Spleen (tissue), 11 donors: ENCODE results near the gene CAMK1D. TPM values are rescaled to one million over a fixed set of nuclear protein-coding genes. Genes with fewer than 3 reads are reported as not detected.

Experiments
- DNase-seq: peaks from one replicate; pipeline ENCODE4 v3.0.0-alpha.2; 2020
- H3K27ac ChIP-seq, 8 donors: fragments of 200-600 bp; sonication (generic) in 7 of 8; 1 replicate in 4 of 8; 2 replicates in 4 of 8; pipeline versions ENCODE4 v1.5.0 to v1.8.0; 2016 to 2021; ENCODE audit warnings: inconsistent platforms in 4 of 8, mild to moderate bottlenecking in 4 of 8, moderate library complexity in 1 of 8
- H3K27me3 ChIP-seq, 7 donors: fragments of 200-600 bp; sonication (generic) in 6 of 7; replicated peaks in 1 of 7; 1 replicate in 4 of 7; 2 replicates in 3 of 7; pipeline versions ENCODE4 v1.5.0 to v1.8.0; 2016 to 2021; ENCODE audit warnings: inconsistent platforms in 3 of 7, mild to moderate bottlenecking in 1 of 7
- H3K36me3 ChIP-seq, 6 donors: fragments of 200-600 bp; sonication (generic) in 5 of 6; 1 replicate in 4 of 6; 2 replicates in 2 of 6; pipeline versions ENCODE4 v1.5.0 to v1.8.0; 2016 to 2021; ENCODE audit warnings: inconsistent platforms in 2 of 6
- H3K4me1 ChIP-seq, 6 donors: fragments of 200-600 bp; sonication (generic) in 5 of 6; 1 replicate in 3 of 6; 2 replicates in 3 of 6; pipeline versions ENCODE4 v1.5.0 to v1.8.0; 2016 to 2021; ENCODE audit warnings: inconsistent platforms in 3 of 6
- H3K4me3 ChIP-seq, 8 donors: fragments of 200-600 bp; sonication (generic) in 7 of 8; 1 replicate in 4 of 8; 2 replicates in 4 of 8; pipeline versions ENCODE4 v1.5.0 to v1.8.0; 2016 to 2021; ENCODE audit warnings: inconsistent platforms in 4 of 8, mild to moderate bottlenecking in 4 of 8, moderate library complexity in 2 of 8
- H3K9me3 ChIP-seq, 8 donors: fragments of 200-600 bp; sonication (generic) in 7 of 8; 1 replicate in 4 of 8; 2 replicates in 4 of 8; pipeline versions ENCODE4 v1.5.0 to v1.8.0; 2016 to 2021; ENCODE audit warnings: inconsistent platforms in 4 of 8
- POLR2A ChIP-seq, 3 donors: fragments of 450-650 bp; IDR thresholded peaks; one replicate each; pipeline ENCODE4 v1.5.1; 2017; ENCODE audit warnings: antibody characterized with exemption in 3 of 3, mild to moderate bottlenecking in 1 of 3
- POLR2AphosphoS5 ChIP-seq, 3 donors: sonication (generic); formaldehyde crosslinking; IDR thresholded peaks; one replicate each; pipeline ENCODE4 v1.5.1; 2017; ENCODE audit warnings: antibody characterized with exemption in 3 of 3
- WGBS, 5 donors: extraction: QIAGEN DNeasy Blood & Tissue Kit in 3 of 5; methylation state at CpG; one replicate each; pipeline versions ENCODE4 v1.1.5 to v1.1.7; 2013 to 2018; 5-methylcytosine and 5-hydroxymethylcytosine counted together
- intact Hi-C: fragments of 100-400 bp; cut with DNase I; formaldehyde crosslinking; loops from one replicate; pipeline ENCODE4 v1.15.0; 2023; ENCODE audit warnings: low total_unique reads
- polyA plus RNA-seq, 3 donors: library from polyadenylated mRNA; stranded (reverse); fragments of 200-250 nt; gene quantifications; one replicate each; pipeline ENCODE4 v1.2.1, GENCODE V29; 2013
- total RNA-seq, 7 donors: library from RNA; depleted of rRNA in 3 of 7; stranded (reverse); fragments of >200 nt in 3 of 7; fragmentation: NEBNext Ultra II Directional in 4 of 7; extraction: Animal tissue kit (Norgen Biotek cat#: 25700) in 4 of 7; gene quantifications; one replicate each; pipeline versions ENCODE4 v1.1.0 to v1.2.1, GENCODE V29; 2016 to 2021
- TF ChIP-seq, protein P1 (sequence below), 11 experiments: fragments of 200-600 bp in 7 of 11; fragments of 450-650 bp in 4 of 11; sonication (generic) in 4 of 11; IDR thresholded peaks in 8 of 11; conservative IDR thresholded peaks in 3 of 11; 1 replicate in 7 of 11; 2 replicates in 4 of 11; pipeline versions ENCODE4 v1.4.0 to v1.8.0; 2016 to 2021; ENCODE audit warnings: antibody characterized with exemption in 11 of 11, inconsistent platforms in 4 of 11, mild to moderate bottlenecking in 1 of 11
- donor health status: healthy with polysubstance abuse.
- donor health status: DM: no; HTN: no; CAD: no; lungs with moderate emphysema.
- donor health status: DM: no; HTN: no; CAD: no.
- donor health status: Bipolar disorder and iron deficiency.
- donor health status: healthy.
- donor health status: DM: no; HTN: no; CAD: no.
- donor health status: DM: yes; HTN: yes; CAD: no.

Gene CAMK1D
- total and polyA plus RNA-seq, 10 donors, result 6.8 to 34.5 (median 20.0) TPM

DNA sequence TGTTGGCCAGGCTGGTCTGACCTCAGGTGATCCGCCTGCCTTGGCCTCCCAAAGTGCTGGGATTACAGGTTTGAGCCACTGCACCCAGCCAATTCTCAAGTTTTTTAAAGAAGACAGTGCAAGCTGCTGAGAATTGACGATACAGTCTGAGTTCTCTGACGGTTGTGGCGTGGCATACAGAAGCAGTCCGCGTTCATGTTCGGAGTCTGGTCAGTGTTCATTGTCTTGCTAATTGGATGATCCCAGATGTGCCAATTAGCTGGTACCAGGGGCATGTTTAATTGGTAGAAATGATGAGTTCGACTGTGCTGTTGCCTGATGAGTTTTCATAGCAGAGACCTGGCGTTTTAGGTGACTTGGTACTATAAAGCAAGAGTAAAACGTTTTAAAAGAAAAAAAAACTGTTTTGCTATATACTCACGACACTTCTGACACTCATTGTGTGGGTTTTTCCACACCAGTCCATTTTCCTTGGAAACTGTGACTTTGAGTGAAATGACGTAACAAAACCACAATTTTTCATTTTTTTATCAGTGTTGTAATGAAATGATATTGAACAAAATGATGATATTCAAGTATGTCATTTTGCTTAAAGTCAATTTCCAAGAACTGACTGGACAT lies 32.3 kb downstream of the CAMK1D start:
- TF ChIP-seq, protein P1, sequence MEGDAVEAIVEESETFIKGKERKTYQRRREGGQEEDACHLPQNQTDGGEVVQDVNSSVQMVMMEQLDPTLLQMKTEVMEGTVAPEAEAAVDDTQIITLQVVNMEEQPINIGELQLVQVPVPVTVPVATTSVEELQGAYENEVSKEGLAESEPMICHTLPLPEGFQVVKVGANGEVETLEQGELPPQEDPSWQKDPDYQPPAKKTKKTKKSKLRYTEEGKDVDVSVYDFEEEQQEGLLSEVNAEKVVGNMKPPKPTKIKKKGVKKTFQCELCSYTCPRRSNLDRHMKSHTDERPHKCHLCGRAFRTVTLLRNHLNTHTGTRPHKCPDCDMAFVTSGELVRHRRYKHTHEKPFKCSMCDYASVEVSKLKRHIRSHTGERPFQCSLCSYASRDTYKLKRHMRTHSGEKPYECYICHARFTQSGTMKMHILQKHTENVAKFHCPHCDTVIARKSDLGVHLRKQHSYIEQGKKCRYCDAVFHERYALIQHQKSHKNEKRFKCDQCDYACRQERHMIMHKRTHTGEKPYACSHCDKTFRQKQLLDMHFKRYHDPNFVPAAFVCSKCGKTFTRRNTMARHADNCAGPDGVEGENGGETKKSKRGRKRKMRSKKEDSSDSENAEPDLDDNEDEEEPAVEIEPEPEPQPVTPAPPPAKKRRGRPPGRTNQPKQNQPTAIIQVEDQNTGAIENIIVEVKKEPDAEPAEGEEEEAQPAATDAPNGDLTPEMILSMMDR (IDR thresholded peaks at IDR 0.05 in 8 of 11, conservative IDR thresholded peaks at IDR 0.05 in 3 of 11), result no peak
- no peak for TF ChIP-seq POLR2A (IDR thresholded peaks at IDR 0.05)
- no peak for TF ChIP-seq POLR2AphosphoS5 (IDR thresholded peaks at IDR 0.05)
- Histone ChIP-seq H3K27ac (no peak overlapping the region), H3K9me3 (peaks cover 0 to 12% (median 8%) of the 10 kb centered on the region in 8 donors), H3K4me1 (peaks cover 0 to under 1% (median 0%) of the 10 kb centered on the region in 6 donors), H3K4me3 (no peak overlapping the region), H3K27me3 (no peaks in the 10 kb centered on the region), H3K36me3 (no peaks in the 10 kb centered on the region)
- no peak for DNase-seq
- intact Hi-C loops, result no loop called here
- WGBS, 5 donors, result 84 to 95% (median 87%) methylated on average over 12 of the region's 12 CpGs

GRCh38 chr10:12382157-12382548 lies 32.8 kb downstream of the CAMK1D start:
- WGBS, 5 donors, result 91 to 100% (median 97%) methylated on average over 1 of the region's 1 CpG
- TF ChIP-seq, protein P1 (IDR thresholded peaks at IDR 0.05 in 8 of 11, conservative IDR thresholded peaks at IDR 0.05 in 3 of 11), result no peak
- no peak for TF ChIP-seq POLR2A (IDR thresholded peaks at IDR 0.05)
- no peak for TF ChIP-seq POLR2AphosphoS5 (IDR thresholded peaks at IDR 0.05)
- Histone ChIP-seq H3K4me1 (peaks cover 0 to 4% (median 0%) of the 10 kb centered on the region in 6 donors), H3K36me3 (no peaks in the 10 kb centered on the region), H3K9me3 (peaks cover 0 to 12% (median 8%) of the 10 kb centered on the region in 8 donors), H3K27me3 (no peaks in the 10 kb centered on the region), H3K27ac (no peak overlapping the region), H3K4me3 (no peak overlapping the region)
- no peak for DNase-seq
- intact Hi-C loops, result no loop called here

GRCh38 chr10:12382956-12383531 lies 33.7 kb downstream of the CAMK1D start:
- Histone ChIP-seq H3K4me1 (peaks cover 0 to 11% (median 2%) of the 10 kb centered on the region in 6 donors), H3K36me3 (no peaks in the 10 kb centered on the region), H3K27me3 (no peaks in the 10 kb centered on the region), H3K9me3 (peaks cover 0 to 12% (median 8%) of the 10 kb centered on the region in 8 donors), H3K4me3 (no peak overlapping the region), H3K27ac (no peak overlapping the region)
- 90 to 95% (median 92%) methylated on average over 4 of the region's 4 CpGs for WGBS, 5 donors
- no peak for DNase-seq
- intact Hi-C loops, result no loop called here
- no peak for TF ChIP-seq POLR2AphosphoS5 (IDR thresholded peaks at IDR 0.05)
- TF ChIP-seq POLR2A (IDR thresholded peaks at IDR 0.05), result no peak
- TF ChIP-seq, protein P1 (IDR thresholded peaks at IDR 0.05 in 8 of 11, conservative IDR thresholded peaks at IDR 0.05 in 3 of 11), result no peak

DNA sequence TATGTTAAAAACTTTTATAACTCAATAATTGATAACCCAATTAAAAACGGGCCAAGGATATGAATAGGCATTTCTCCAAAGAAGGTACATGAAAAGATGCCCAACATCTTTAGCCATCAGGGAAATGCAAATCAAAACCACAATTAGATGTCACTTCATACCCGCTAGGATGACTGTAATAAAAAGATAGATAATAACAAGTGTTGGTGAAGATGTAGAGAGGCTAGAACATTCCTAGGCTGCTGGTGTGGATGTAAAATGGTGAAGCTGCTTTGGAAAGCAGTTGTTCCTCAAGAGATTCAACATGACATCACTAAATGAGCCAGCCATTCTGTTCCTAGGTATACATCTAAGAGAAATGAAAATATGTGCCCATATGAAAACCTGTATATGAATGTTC lies 35.6 kb downstream of the CAMK1D start:
- no peaks in the 10 kb centered on the region for H3K36me3 ChIP-seq
- TF ChIP-seq, protein P1 (IDR thresholded peaks at IDR 0.05 in 8 of 11, conservative IDR thresholded peaks at IDR 0.05 in 3 of 11), result no peak
- no peak for TF ChIP-seq POLR2A (IDR thresholded peaks at IDR 0.05)
- TF ChIP-seq POLR2AphosphoS5 (IDR thresholded peaks at IDR 0.05), result no peak
- intact Hi-C loops, result no loop called here
- no peak overlapping the region for H3K27ac ChIP-seq
- no peak for DNase-seq
- H3K4me1 ChIP-seq, result peaks cover 7 to 29% (median 17%) of the 10 kb centered on the region in 6 donors
- 94 to 100% (median 96%) methylated on average over 2 of the region's 2 CpGs for WGBS, 5 donors
- no peaks in the 10 kb centered on the region for H3K27me3 ChIP-seq
- no peak overlapping the region for H3K4me3 ChIP-seq
- peaks cover 0 to 12% (median 8%) of the 10 kb centered on the region in 8 donors for H3K9me3 ChIP-seq
